HL-60 (cell line): ENCODE measurements around the gene TOX3.

Source experiments
- CTCF ChIP-seq: IDR thresholded peaks from one replicate; pipeline ENCODE4 v1.5.1; 2011; ENCODE audit warnings: low read length, control low read depth, inconsistent platforms; ENCODE audit not compliant: insufficient read depth
- POLR2AphosphoS5 ChIP-seq: IDR thresholded peaks from 2 replicates; pipeline ENCODE4 v1.6.1; 2012; ENCODE audit warnings: low read depth

- TF ChIP-seq POLR2AphosphoS5 (no peak), CTCF (no peak)
Measured at GRCh38 chr16:52455549-52456277, 91.2 kb downstream of the TOX3 start.
